Neural progenitor cell (in vitro differentiated cells): ENCODE data around the gene LAMP1. TPM values are rescaled to one million over a fixed set of nuclear protein-coding genes. Genes with fewer than 3 reads are reported as not detected.

Experiments used
- DNase-seq: peaks from one replicate; pipeline ENCODE4 v3.0.0-alpha.2; 2016; ENCODE audit warnings: low spot score
- H2AFZ ChIP-seq: fragments of 200-600 bp; sonication (generic); replicated peaks from 2 replicates; pipeline ENCODE4 v1.6.1; 2016; ENCODE audit warnings: antibody characterized with exemption
- H3F3A ChIP-seq: fragments of 200-600 bp; sonication (generic); 2 replicates; pipeline ENCODE4 v1.6.1; 2016; ENCODE audit warnings: antibody characterized with exemption, low read depth
- H3K27ac ChIP-seq: fragments of 200-600 bp; sonication (generic); 2 replicates; pipeline ENCODE4 v1.5.1; 2016; ENCODE audit warnings: mild to moderate bottlenecking
- H3K27me3 ChIP-seq: fragments of 200-600 bp; sonication (generic); 2 replicates; pipeline ENCODE4 v1.6.1; 2016; ENCODE audit warnings: mild to moderate bottlenecking, moderate library complexity
- H3K36me3 ChIP-seq: fragments of 200-600 bp; sonication (generic); 2 replicates; pipeline ENCODE4 v1.5.1; 2016
- H3K4me1 ChIP-seq: fragments of 200-600 bp; sonication (generic); 2 replicates; pipeline ENCODE4 v1.6.1; 2016; ENCODE audit warnings: mixed run types
- H3K4me2 ChIP-seq: fragments of 200-600 bp; sonication (generic); 2 replicates; pipeline ENCODE4 v1.6.1; 2016
- H3K4me3 ChIP-seq: fragments of 200-600 bp; sonication (generic); 2 replicates; pipeline ENCODE4 v1.5.1; 2016
- H3K79me2 ChIP-seq: fragments of 200-600 bp; sonication (generic); 2 replicates; pipeline ENCODE4 v1.6.1; 2016; ENCODE audit warnings: low read depth
- H3K9ac ChIP-seq: fragments of 200-600 bp; sonication (generic); 2 replicates; pipeline ENCODE4 v1.6.1; 2016
- H3K9me3 ChIP-seq: fragments of 200-600 bp; sonication (generic); 2 replicates; pipeline ENCODE4 v1.5.1; 2016; ENCODE audit warnings: low read depth
- H4K20me1 ChIP-seq: fragments of 200-600 bp; sonication (generic); 2 replicates; pipeline ENCODE4 v1.6.1; 2016; ENCODE audit warnings: low read depth
- H3K27ac Mint-ChIP-seq: 3 replicates; pipeline ENCODE4 v1.8.0; 2021; ENCODE audit warnings: mixed read lengths
- H3K27me3 Mint-ChIP-seq: 2 replicates; pipeline ENCODE4 v1.8.0; 2022; ENCODE audit warnings: low read depth, mild to moderate bottlenecking, inconsistent platforms, moderate library complexity, mixed read lengths; ENCODE audit not compliant: insufficient read depth
- H3K36me3 Mint-ChIP-seq: 3 replicates; pipeline ENCODE4 v1.8.0; 2021; ENCODE audit warnings: mixed read lengths
- H3K4me1 Mint-ChIP-seq: 3 replicates; pipeline ENCODE4 v1.8.0; 2021; ENCODE audit warnings: mixed read lengths
- H3K4me3 Mint-ChIP-seq: 3 replicates; pipeline ENCODE4 v1.8.0; 2021; ENCODE audit warnings: mild to moderate bottlenecking, moderate library complexity, mixed read lengths
- H3K9me3 Mint-ChIP-seq: 3 replicates; pipeline ENCODE4 v1.8.0; 2020; ENCODE audit warnings: mixed read lengths
- CTCF ChIP-seq: fragments of 200-600 bp; sonication (generic); IDR thresholded peaks from 2 replicates; pipeline ENCODE4 v1.5.1; 2017; ENCODE audit warnings: antibody characterized with exemption, mild to moderate bottlenecking
- EZH2 ChIP-seq: fragments of 200-600 bp; sonication (generic); IDR thresholded peaks from 2 replicates; pipeline ENCODE4 v1.6.1; 2017; ENCODE audit warnings: antibody characterized with exemption, mild to moderate bottlenecking, moderate library complexity
- EZH2phosphoT487 ChIP-seq: fragments of 200-600 bp; sonication (generic); IDR thresholded peaks from 2 replicates; pipeline ENCODE4 v1.6.1; 2017; ENCODE audit warnings: antibody characterized with exemption
- total RNA-seq: library from RNA; depleted of rRNA; stranded (reverse); fragments of >200 nt; gene quantifications from 2 replicates; pipeline ENCODE4 v1.2.3, GENCODE V29; 2015; ENCODE audit warnings: low replicate concordance

LAMP1 gene
- total RNA-seq, 1 donor from 2014 or later = 49.7 TPM

GRCh38 chr13:113291129-113291528, 5.9 kb upstream of the LAMP1 start:
- H3F3A ChIP-seq = peaks cover 11% of the 10 kb centered on the region
- H3K27me3 ChIP-seq = peaks cover 57% of the 10 kb centered on the region
- Mint-ChIP-seq H3K4me1 (peaks cover 14% of the 10 kb centered on the region), H3K36me3 (no peaks in the 10 kb centered on the region), H3K27ac (no peak overlapping the region), H3K4me3 (peak overlapping the region; percentile 27), H3K27me3 (peaks cover 19% of the 10 kb centered on the region), H3K9me3 (peaks cover 3% of the 10 kb centered on the region)
- no peak for DNase-seq
- H3K36me3 ChIP-seq = no peaks in the 10 kb centered on the region
- H3K4me3 ChIP-seq = no peak overlapping the region
- no peak for TF ChIP-seq EZH2phosphoT487
- no peaks in the 10 kb centered on the region for H4K20me1 ChIP-seq
- H3K27ac ChIP-seq = no peak overlapping the region
- H2AFZ ChIP-seq = peak overlapping the region; percentile 99
- peaks cover 10% of the 10 kb centered on the region for H3K4me1 ChIP-seq
- H3K9ac ChIP-seq = no peak overlapping the region
- no peak overlapping the region for H3K4me2 ChIP-seq
- no peaks in the 10 kb centered on the region for H3K79me2 ChIP-seq
- H3K9me3 ChIP-seq = no peaks in the 10 kb centered on the region

GRCh38 chr13:113292021-113292862, 4.8 kb upstream of the LAMP1 start:
- H3K27me3 Mint-ChIP-seq = peaks cover 21% of the 10 kb centered on the region
- Histone ChIP-seq H3F3A (peaks cover 11% of the 10 kb centered on the region), H3K79me2 (peaks cover under 1% of the 10 kb centered on the region), H3K27me3 (peaks cover 57% of the 10 kb centered on the region), H3K4me1 (peaks cover 10% of the 10 kb centered on the region), H3K36me3 (no peaks in the 10 kb centered on the region), H3K9me3 (no peaks in the 10 kb centered on the region), H3K4me3 (peak overlapping the region; percentile 36), H3K4me2 (peak overlapping the region; percentile 81), H3K27ac (no peak overlapping the region), H2AFZ (peak overlapping the region; percentile 99), H4K20me1 (no peaks in the 10 kb centered on the region), H3K9ac (no peak overlapping the region)
- TF ChIP-seq EZH2 = no peak
- TF ChIP-seq EZH2phosphoT487 = no peak
- TF ChIP-seq CTCF = no peak
- peaks cover 19% of the 10 kb centered on the region for H3K4me1 Mint-ChIP-seq
- H3K27ac Mint-ChIP-seq = peak overlapping the region; percentile 81
- H3K9me3 Mint-ChIP-seq = peaks cover 4% of the 10 kb centered on the region
- H3K4me3 Mint-ChIP-seq = peak overlapping the region; percentile 73
- peak; percentile 49 for DNase-seq
- peaks cover 2% of the 10 kb centered on the region for H3K36me3 Mint-ChIP-seq

- H3K4me3 Mint-ChIP-seq = no peak overlapping the region
Observed at GRCh38 chr13:113293686-113294085, 3.4 kb upstream of the LAMP1 start.

More at GRCh38 chr13:113293686-113294085, 3.4 kb upstream of the LAMP1 start:
- H3K9me3 ChIP-seq = no peaks in the 10 kb centered on the region
- Mint-ChIP-seq H3K4me1 (peaks cover 31% of the 10 kb centered on the region), H3K27ac (no peak overlapping the region), H3K36me3 (peaks cover 2% of the 10 kb centered on the region), H3K27me3 (peaks cover 28% of the 10 kb centered on the region), H3K9me3 (peaks cover 8% of the 10 kb centered on the region)
- H4K20me1 ChIP-seq = no peaks in the 10 kb centered on the region
- H3K4me2 ChIP-seq = no peak overlapping the region
- no peak overlapping the region for H3K9ac ChIP-seq
- H3K36me3 ChIP-seq = no peaks in the 10 kb centered on the region
- TF ChIP-seq CTCF = no peak
- no peak for TF ChIP-seq EZH2phosphoT487
- no peak for TF ChIP-seq EZH2
- peaks cover 45% of the 10 kb centered on the region for H3K27me3 ChIP-seq
- no peak overlapping the region for H3K4me3 ChIP-seq
- H3K4me1 ChIP-seq = peaks cover 18% of the 10 kb centered on the region
- peaks cover 11% of the 10 kb centered on the region for H3F3A ChIP-seq
- no peak overlapping the region for H2AFZ ChIP-seq
- peaks cover 15% of the 10 kb centered on the region for H3K79me2 ChIP-seq
- H3K27ac ChIP-seq = no peak overlapping the region
- no peak for DNase-seq
